HEK293T (cell line): ENCODE results near the gene CUBN.

Experiments
- BHLHE40 ChIP-seq: fragments of 450-650 bp; IDR thresholded peaks from 2 replicates; pipeline ENCODE4 v1.6.1; 2016; ENCODE audit warnings: mild to moderate bottlenecking, moderate library complexity, borderline replicate concordance
- ELF4 ChIP-seq: fragments of 450-650 bp; IDR thresholded peaks from 2 replicates; pipeline ENCODE4 v1.6.1; 2017; ENCODE audit warnings: antibody characterized with exemption
- FOXM1 ChIP-seq: fragments of 450-650 bp; IDR thresholded peaks from 2 replicates; pipeline ENCODE4 v1.6.1; 2017; ENCODE audit warnings: mild to moderate bottlenecking, borderline replicate concordance
- HDGF ChIP-seq: fragments of 450-650 bp; IDR thresholded peaks from 2 replicates; pipeline ENCODE4 v1.6.1; 2017; ENCODE audit warnings: antibody characterized with exemption, borderline replicate concordance
- L3MBTL2 ChIP-seq: fragments of 450-650 bp; conservative IDR thresholded peaks from 2 replicates; pipeline ENCODE4 v1.6.1; 2016; ENCODE audit warnings: mild to moderate bottlenecking
- LEF1 ChIP-seq: fragments of 450-650 bp; IDR thresholded peaks from 2 replicates; pipeline ENCODE4 v1.6.1; 2017; ENCODE audit warnings: mild to moderate bottlenecking, borderline replicate concordance
- NFRKB ChIP-seq: fragments of 450-650 bp; IDR thresholded peaks from 2 replicates; pipeline ENCODE4 v1.6.1; 2016; ENCODE audit warnings: mild to moderate bottlenecking, moderate library complexity
- SP1 ChIP-seq: fragments of 450-650 bp; IDR thresholded peaks from 2 replicates; pipeline ENCODE4 v1.6.1; 2017
- SUZ12 ChIP-seq: fragments of 450-650 bp; IDR thresholded peaks from 2 replicates; pipeline ENCODE4 v1.6.1; 2016; ENCODE audit warnings: mild to moderate bottlenecking
- ZNF384 ChIP-seq: fragments of 450-650 bp; IDR thresholded peaks from 2 replicates; pipeline ENCODE4 v1.6.1; 2016
- TF ChIP-seq, protein P1 (sequence below): fragments of 450-650 bp; IDR thresholded peaks from 2 replicates; pipeline ENCODE4 v1.6.1; 2016

DNA sequence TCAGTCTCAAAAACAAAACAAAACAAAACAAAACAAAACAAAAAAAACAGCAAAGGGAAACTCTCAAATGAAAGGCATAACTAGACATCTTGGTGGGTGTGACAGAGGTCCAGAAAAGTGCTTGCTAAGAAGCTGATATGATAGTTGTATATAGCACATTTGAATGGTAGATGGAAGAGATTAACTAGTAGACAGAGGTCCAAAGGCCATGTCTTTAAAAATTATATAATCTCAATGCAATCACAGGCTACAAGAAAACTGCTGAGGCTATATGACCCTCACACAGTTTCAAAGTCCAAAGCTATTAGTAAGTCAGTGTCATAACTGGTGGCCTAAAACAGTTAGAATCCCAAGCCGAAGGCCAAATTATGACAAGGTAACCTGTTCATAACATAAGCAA is 15.6 kb upstream of the CUBN start:
- TF ChIP-seq BHLHE40 (no peak), FOXM1 (no peak), NFRKB (no peak), SP1 (no peak), HDGF (no peak), ZNF384 (no peak), L3MBTL2 (no peak), LEF1 (no peak), SUZ12 (no peak), ELF4 (no peak)
- TF ChIP-seq, protein P1, sequence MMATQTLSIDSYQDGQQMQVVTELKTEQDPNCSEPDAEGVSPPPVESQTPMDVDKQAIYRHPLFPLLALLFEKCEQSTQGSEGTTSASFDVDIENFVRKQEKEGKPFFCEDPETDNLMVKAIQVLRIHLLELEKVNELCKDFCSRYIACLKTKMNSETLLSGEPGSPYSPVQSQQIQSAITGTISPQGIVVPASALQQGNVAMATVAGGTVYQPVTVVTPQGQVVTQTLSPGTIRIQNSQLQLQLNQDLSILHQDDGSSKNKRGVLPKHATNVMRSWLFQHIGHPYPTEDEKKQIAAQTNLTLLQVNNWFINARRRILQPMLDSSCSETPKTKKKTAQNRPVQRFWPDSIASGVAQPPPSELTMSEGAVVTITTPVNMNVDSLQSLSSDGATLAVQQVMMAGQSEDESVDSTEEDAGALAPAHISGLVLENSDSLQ, result no peak
